Eye (tissue), 1 donor: ENCODE measurements around the gene ZNF76.
A peak's percentile ranks its signal among the peaks of the same experiment; 100 is the strongest.

ENCODE experiments used
- DNase-seq: peaks from one replicate; pipeline ENCODE4 v3.0.0-alpha.2; 2015

ZNF76 gene

GRCh38 chr6:35272005-35272404 is 12.5 kb downstream of the ZNF76 start:
- DNase-seq: no peak

GRCh38 chr6:35273822-35274559 is 14.5 kb downstream of the ZNF76 start:
- no peak for DNase-seq

GRCh38 chr6:35275744-35276260 is 16.3 kb downstream of the ZNF76 start:
- no peak for DNase-seq

DNA sequence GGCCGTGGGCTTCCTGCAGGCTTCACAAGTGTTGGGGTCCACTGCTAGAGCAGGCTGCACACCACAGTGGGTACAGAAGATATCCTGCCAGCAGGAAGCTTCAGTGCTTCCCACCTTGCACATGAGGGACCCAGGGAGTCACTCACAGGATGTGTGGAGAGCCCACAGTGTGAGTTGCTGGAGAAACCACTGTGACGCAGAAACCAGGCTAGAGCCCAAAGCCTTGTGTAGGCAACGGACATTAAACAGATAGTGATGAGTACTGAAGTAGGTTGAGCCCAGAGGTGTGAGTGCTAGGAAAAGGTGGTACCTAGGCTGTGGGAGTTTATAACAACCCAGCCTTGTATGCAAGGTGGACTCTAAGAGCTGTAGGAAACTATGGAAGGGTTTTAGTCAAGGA is 19.2 kb downstream of the ZNF76 start:
- DNase-seq: no peak

DNA sequence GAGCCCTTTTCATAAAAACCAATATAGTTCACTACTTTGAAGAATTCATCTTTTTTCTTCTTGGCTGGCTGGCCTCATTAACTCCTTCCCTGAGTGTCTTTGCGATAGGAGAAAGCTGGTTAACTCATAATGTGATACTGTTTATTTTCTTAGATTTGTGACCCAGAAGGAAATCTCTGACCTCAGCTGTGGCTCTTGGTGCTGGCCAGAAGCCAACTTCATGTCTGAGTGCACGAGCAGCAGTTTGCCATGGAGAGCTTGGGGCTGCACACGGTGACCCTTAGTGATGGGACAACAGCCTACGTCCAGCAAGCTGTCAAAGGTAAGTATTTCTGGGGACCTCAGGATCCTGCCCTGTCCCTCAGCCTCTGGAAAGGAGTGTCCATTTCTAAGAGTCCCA is 21.4 kb downstream of the ZNF76 start:
- peak; percentile 56 for DNase-seq

DNA sequence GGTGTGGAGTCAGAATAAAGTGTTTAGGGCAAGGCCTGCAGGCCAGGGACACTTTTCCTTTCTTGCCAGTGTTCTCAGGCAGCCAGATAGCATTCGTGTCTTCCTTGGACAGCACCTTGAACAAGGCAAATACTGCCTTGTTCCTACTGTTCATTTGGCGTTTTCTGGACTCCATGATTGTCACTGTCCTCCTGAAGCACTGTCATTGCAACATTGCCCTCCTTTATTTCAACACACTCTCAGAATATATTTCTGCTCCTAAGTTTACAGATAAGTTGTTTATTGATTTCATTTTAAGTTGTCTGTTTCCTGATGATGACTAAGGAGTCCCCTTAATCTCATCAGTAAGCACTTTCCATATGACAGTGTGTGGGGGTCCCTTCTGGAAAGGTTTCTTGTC is 22.9 kb downstream of the ZNF76 start:
- DNase-seq: no peak

- DNase-seq: no peak
Observed at GRCh38 chr6:35283361-35283760, 23.8 kb downstream of the ZNF76 start.

- peak; percentile 55 for DNase-seq
Observed at GRCh38 chr6:35287671-35288396, 28.3 kb downstream of the ZNF76 start.

DNA sequence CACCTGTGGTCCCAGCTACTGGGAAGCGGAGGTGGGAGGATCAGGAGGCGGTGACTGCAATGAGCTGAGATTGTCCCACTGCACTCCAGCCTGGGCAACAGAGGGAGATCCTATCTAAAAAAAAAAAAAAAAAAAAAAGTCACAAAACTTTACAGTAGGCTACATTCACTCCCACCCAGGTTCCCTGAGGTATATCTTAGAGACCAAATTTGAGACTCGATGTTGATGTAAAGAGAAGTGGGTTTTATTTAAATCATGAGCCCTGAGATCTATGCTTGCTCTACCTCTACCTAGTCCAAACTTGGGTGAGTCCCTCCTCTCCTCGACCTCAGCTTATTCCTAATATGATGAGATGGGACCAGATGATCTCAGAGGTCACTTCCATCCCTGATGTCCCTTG is 29.3 kb downstream of the ZNF76 start:
- no peak for DNase-seq

DNA sequence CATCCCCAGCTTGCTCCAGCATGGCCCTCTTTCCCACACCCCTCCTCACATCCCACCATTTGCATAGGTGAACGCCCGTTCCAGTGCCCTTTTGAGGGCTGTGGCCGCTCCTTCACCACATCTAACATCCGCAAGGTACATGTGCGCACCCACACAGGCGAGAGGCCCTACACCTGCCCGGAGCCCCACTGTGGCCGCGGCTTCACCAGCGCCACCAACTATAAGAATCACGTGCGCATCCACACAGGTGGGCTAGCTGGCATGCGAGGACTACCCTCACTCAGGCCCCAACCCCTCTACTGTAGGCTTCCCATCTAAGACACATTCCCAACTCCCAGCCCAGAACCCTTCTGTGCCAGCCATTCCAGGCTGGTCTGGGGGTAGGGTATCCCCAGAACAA is 32.0 kb downstream of the ZNF76 start:
- no peak for DNase-seq

- no peak for DNase-seq
Observed at GRCh38 chr6:35292494-35292893, 33.0 kb downstream of the ZNF76 start.

DNA sequence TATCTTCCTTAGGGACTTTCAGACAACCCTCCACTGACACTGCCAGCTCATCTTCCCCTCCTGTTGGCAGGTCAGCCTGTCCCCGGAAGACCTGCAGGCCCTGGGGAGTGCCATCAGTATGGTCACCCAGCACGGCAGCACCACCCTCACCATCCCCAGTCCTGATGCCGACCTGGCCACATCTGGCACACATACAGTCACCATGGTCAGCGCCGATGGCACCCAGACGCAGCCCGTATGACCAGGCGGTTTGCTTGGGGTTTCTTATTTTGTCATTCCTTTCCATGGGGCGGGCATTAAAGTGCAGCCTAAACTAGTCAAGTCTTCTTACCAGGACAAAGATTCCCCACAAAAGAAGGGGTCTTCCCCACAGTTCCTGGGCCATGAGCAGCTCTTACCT is 34.1 kb downstream of the ZNF76 start:
- DNase-seq: no peak

DNA sequence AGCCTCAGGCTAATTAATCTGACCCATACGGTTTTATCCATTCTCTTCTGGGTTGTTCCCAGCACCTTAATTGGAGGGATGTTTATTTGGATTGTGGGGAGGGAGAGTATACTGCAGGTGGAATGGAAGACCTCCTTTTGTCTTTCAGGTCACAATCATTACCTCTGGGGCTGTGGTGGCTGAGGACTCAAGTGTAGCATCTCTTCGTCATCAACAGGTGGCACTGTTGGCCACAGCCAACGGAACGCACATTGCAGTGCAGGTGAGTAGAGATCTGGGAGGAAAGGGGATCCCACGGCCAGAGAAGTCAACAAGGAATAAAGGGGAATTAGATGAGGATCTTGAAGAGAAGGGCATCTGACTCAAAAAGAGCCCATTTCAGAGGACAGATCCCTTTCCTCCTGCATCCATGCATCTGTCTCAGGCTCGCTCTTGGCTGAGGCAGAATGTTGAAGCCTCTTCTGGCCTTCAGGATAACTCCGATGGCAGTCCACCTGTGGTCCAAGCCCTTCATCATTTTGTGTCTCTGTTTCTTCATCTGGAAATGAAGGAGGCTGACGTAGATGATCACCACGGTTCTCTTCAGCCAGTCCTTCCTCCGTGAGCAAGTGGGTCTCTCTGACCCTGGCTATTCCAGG is 34.9 kb downstream of the ZNF76 start:
- DNase-seq: peak; percentile 54

DNA sequence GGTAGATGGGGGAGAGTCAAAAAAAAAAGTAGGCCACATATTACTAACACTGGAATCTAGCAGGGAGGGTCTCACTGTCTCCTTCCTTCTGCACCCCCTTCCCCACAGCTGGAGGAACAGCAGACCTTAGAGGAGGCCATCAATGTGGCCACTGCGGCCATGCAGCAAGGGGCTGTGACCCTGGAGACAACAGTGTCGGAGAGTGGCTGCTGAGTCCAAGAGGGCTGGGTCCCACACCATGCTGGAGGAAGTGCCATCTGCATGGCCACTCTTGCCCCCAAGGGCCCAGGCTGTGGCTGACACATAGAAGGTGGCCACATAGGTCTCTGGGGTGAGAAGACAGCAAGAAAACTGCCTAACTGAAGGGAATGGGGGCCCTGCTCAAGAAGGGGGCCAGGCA is 35.5 kb downstream of the ZNF76 start:
- no peak for DNase-seq

DNA sequence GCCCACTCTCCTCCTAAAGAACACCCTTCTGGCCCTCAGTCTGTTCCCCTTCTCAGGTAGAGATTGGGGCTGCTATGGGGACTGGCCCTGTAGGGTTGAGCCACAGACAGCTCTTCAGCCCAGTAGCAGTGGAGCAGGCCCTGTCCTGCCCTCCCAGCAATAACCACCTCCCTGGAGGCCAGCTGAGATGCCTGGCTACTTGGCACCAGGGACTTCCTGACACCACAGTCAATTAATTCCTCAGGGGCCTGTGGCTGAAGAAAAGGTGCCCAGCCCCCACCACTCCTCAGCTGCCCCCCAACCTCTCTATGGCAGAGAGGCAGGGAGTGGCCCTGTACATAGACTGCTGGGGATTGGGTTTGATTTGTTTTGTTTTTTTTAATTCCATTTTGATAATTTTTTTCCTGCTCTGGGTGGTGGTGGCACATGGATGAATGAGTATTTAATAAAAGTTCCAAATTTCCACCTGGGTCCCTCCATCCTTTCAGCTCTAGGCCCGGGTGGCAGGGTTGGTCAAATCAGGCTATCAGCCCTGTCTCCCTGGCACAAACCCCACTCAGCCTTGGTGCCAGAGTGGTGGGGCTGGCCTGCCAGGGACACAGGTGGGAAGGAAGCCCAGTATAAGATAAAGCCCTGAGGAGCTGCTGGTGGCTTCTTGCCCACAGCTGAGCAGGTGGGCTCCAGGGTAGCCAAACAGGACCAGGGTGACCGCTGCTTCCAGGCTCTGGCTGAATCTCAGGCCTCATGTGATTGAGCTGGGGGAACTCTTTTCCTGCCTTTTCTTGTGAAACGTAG is 36.2 kb downstream of the ZNF76 start:
- no peak for DNase-seq

DNA sequence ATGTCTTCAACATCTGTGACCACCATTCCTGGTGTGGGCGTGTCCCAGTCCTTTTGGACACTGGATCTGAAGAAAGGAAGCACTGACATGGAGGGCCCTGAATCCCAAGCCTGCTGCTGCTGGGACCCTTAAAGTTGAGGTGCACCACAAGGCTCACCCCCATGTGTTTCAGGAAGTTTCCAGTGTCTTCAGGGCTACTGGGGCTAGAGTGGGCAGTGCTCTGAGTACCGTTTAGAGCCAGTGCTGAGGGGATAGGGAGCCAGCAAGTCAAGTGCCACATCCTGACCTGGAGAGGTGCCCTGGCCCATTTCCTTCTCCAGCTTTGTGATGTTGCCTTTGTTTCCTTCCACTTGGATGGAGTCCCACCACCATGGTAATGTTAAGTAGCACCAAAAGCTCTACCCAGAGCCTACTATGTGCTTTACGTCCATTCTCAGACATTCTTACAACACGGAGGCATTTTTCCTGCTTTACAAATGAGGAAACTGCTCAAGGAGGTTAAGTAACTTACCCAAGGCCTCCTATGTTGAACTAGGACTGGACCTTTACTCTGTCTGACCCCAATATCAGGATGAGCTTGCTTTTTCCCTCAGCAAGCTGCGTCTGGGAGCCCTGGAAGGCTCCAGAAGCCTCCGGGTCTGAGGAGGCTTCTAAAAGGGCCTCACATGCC is 37.5 kb downstream of the ZNF76 start:
- DNase-seq: no peak

DNA sequence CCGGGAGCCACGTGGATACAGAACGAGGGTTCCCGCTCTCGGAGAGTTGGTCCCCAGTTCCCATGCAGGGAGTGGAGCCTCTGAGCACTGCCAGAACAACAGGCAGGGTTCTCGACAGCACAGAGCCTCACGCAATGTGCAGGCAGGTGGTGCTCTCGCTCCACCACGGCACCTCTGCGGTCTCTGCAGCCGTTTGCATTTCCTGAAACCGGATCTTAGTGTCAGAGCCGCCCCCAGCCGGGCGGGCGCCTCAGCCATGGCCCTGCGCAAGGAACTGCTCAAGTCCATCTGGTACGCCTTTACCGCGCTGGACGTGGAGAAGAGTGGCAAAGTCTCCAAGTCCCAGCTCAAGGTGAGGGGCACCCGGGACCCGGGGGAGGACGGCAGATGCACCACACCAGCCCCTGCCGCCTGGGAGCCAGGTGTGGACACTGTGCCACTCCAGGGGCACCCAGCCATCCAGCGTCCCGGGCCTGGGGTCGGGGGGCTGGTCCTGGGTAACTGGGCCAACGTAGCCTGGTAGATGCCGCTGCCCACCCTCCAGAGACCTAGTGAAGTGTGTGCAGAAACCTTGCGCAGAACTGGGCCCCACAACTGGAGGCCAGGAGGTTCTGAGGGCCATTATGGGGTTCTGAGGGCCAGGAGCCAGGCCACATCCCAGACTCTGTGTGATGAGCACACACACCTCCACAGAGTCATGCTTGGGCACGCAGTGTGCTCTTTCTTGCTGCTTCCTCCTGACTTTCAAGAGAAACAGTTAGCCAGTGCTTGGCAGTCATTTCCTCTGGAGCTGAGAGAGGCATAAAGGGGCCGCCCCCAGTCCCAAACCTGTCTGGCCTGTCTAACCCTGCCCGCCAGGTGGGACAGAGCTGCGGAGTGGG is 38.3 kb downstream of the ZNF76 start, which contains the start of gene DEF6:
Gene DEF6, plus strand, starts transcription at position 218 of the 881 bp plus-strand sequence. Its CDS starts 39 bp downstream, at position 257.
- DNase-seq: peak; percentile 79

GRCh38 chr6:35298625-35299140 is 39.1 kb downstream of the ZNF76 start:
- DNase-seq: no peak

DNA sequence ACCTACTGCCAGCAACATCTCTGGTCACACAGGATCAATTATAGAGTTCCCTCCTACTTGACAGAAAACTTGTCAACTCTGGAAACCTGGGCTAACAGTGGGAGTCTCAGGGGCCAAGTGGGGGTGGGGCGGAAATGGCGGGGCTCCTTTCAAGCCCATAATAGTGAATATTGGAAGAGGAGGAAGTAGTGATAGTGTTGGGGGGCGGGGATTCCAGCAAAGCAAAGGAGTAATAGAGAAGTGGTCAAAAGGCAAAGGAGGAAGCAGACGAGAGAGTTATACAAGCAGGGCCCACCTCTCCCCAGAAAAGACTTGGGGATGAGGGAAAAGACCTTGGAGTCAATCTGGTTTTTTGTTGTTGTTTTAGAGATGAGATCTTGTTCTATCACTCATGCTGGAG is 40.1 kb downstream of the ZNF76 start:
- no peak for DNase-seq

DNA sequence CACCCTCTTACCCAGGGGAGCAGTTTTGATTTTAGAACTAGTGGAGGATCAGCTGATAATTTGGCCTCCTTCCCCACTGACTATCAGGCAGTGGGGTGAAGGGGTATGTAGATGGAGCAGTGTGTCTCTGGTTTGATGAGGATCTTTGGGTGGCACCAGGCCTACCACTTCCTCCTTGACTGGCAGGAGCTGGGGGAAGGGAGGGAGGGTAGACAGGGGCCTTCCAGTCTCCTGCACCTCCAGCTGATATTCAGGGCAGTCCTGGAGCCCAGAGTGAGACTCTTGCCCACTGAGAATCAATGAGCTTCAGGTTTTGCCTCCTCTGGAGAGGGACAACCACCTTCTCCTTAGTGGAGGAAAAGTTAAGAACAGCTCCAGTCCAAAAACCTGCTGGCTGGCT is 41.3 kb downstream of the ZNF76 start:
- DNase-seq: no peak
